Calu3 (cell line): ENCODE measurements around the gene DMPK. TPM values are rescaled to one million over a fixed set of nuclear protein-coding genes. Genes with fewer than 3 reads are reported as not detected.
"Not testable (repeated sequence)": the region's sequence is repeated elsewhere in the genome, so short reads cannot be mapped to it uniquely, and the experiment has no call there.

Experiments used
- BruUV-seq: library from RNA; stranded (reverse); fragments of 400-500 nt; replicated peaks from 2 replicates; lab custom pipeline; 2021; lab: Mats Ljungman, UMichigan
- CTCF ChIA-PET: fragments of 300-600 bp; sonication (Branson Sonifier 250); formaldehyde crosslinking; loops from one replicate; lab custom pipeline; 2022; ENCODE audit warnings: antibody characterized with exemption; lab: Charles Lee
- DNase-seq: peaks from one replicate; pipeline ENCODE4 v3.0.0; 2022
- H3K27ac Mint-ChIP-seq: one replicate; pipeline ENCODE4 v1.8.0; 2022; ENCODE audit warnings: mixed read lengths; ENCODE audit not compliant: unreplicated experiment
- H3K27me3 Mint-ChIP-seq: one replicate; pipeline ENCODE4 v1.8.0; 2022; ENCODE audit warnings: mixed read lengths; ENCODE audit not compliant: unreplicated experiment
- H3K36me3 Mint-ChIP-seq: one replicate; pipeline ENCODE4 v1.8.0; 2022; ENCODE audit warnings: mild to moderate bottlenecking, moderate library complexity, mixed read lengths; ENCODE audit not compliant: insufficient read depth, unreplicated experiment
- H3K4me1 Mint-ChIP-seq: one replicate; pipeline ENCODE4 v1.8.0; 2022; ENCODE audit warnings: mild to moderate bottlenecking, low read depth, mixed read lengths; ENCODE audit not compliant: unreplicated experiment
- H3K4me3 Mint-ChIP-seq: one replicate; pipeline ENCODE4 v1.8.0; 2022; ENCODE audit warnings: mild to moderate bottlenecking, low read depth, moderate library complexity, mixed read lengths; ENCODE audit not compliant: unreplicated experiment
- H3K9me3 Mint-ChIP-seq: one replicate; pipeline ENCODE4 v1.8.0; 2022; ENCODE audit warnings: low read depth, mixed read lengths; ENCODE audit not compliant: unreplicated experiment
- intact Hi-C: fragments of 100-400 bp; cut with micrococcal nuclease; formaldehyde crosslinking; loops from one replicate; pipeline ENCODE4 v1.10.0; 2022; ENCODE audit not compliant: unreplicated experiment
- total RNA-seq: library from RNA; stranded (reverse); gene quantifications from 2 replicates; pipeline ENCODE4 v1.2.3, GENCODE V29; 2022
- TF ChIP-seq, protein P1 (sequence below): fragments of 200-600 bp; IDR thresholded peaks from one replicate; pipeline ENCODE4 v1.8.0; 2022; ENCODE audit warnings: antibody characterized with exemption; ENCODE audit not compliant: unreplicated experiment

The DMPK gene
- total RNA-seq, 1 experiment from 2014 or later: 70.8 TPM

DNA sequence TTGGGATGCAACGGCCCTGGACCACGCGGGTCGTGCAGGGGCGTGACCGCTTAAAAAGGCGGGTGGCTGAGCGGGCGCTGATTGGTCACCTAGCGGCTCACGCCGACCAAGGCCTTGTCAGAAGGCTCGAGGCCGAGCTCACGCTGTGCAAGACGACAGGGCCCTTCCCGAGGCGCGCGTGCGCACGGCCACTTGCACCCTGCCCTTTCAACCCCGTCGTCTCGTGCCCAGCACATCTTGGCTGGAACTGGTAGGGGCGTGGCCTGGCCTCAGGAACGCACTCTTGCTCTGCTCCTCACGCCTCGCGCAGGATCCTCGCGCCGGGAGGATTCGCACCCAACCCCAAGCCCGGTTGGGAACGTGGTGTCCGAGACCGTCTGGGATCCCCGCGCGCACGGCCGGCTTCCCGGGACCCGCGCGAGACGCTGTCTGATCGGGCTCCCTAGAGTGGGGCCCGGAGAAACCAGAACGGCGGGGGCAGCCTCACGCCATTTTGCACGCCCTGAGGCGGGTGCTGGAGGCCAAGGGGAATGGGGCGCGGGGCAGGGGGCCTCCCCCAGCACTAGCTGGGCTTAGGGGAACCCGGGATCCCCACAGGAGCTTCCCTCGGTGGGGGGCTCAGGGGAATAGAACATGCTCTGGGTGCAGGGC, 49.0 kb downstream of the DMPK start, which contains the start of gene MEIOSIN:
TSS of gene MEIOSIN (plus strand) at position 280 of the 651 bp plus-strand sequence. CDS start 1,938 bp downstream, outside the sequence.
- no peaks in the 10 kb centered on the region for H3K27me3 Mint-ChIP-seq
- H3K36me3 Mint-ChIP-seq: peaks cover 22% of the 10 kb centered on the region
- BruUV-seq: no TSS peak
- H3K9me3 Mint-ChIP-seq: no peaks in the 10 kb centered on the region
- TF ChIP-seq, protein P1, sequence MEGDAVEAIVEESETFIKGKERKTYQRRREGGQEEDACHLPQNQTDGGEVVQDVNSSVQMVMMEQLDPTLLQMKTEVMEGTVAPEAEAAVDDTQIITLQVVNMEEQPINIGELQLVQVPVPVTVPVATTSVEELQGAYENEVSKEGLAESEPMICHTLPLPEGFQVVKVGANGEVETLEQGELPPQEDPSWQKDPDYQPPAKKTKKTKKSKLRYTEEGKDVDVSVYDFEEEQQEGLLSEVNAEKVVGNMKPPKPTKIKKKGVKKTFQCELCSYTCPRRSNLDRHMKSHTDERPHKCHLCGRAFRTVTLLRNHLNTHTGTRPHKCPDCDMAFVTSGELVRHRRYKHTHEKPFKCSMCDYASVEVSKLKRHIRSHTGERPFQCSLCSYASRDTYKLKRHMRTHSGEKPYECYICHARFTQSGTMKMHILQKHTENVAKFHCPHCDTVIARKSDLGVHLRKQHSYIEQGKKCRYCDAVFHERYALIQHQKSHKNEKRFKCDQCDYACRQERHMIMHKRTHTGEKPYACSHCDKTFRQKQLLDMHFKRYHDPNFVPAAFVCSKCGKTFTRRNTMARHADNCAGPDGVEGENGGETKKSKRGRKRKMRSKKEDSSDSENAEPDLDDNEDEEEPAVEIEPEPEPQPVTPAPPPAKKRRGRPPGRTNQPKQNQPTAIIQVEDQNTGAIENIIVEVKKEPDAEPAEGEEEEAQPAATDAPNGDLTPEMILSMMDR: no peak
- DNase-seq: no peak
- peaks cover 19% of the 10 kb centered on the region for H3K4me1 Mint-ChIP-seq
- H3K4me3 Mint-ChIP-seq: no peak within 1 kb of the TSS
- H3K27ac Mint-ChIP-seq: no peak within 1 kb of the TSS
- intact Hi-C loops: no loop called here
- CTCF ChIA-PET: interaction anchor here (0.6 to 1.2 kb wide), 2 partner anchors 36 to 68 kb away, joined by 4 to 5 read pairs; partner anchors contain the start of gene SIX5

DNA sequence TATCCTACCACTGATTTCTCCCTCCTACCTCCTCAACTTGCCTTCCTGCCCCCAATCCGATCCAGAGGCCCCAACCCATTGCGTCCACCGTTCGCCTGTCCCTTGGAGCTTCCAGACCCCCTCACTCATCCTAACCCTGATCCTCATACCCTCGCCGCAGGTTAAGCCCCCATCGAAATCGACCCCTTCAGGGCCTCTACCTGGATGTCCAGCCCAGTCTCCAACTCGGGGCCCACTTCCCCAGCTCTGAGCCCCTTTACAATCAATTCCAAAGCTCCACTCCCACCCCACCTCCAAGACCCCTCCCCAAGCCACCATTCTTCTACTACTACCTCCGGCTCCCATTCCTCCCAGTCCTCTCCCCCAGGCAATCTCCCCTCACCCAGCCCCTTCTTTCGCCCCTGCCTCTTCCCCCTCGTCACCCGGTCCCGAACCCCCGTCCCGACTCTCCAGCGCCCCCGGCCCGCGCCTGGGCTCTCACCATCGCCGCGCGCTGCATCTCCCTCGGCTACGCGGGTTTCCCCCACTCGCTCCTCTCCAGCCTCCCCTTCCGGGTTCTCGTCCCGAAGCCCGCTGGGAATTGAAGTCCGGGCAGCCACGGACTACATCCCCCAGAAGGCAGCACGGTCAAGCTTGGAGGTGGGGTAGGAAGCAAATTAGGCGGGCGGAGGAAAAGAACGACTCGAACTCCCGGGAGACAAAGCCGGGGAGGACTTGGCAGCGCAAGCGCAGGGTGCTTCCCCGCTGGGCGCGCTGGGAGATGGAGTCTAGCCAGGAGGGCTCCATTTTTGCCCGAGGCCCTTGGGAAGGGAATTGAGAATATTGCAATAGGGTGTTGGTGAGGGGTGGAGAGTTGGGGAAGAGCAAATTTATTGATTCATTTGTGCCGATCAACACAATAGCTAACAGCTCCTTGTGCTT, 51.7 kb downstream of the DMPK start, which contains the start of gene FBXO46:
TSS of gene FBXO46 (minus strand) at position 529 of the 921 bp plus-strand sequence. CDS start 17,401 bp downstream, outside the sequence.
- Mint-ChIP-seq H3K27me3 (no peaks in the 10 kb centered on the region), H3K4me3 (peak within 1 kb of the TSS; percentile 97), H3K27ac (peak within 1 kb of the TSS; percentile 83), H3K4me1 (peaks cover 26% of the 10 kb centered on the region), H3K9me3 (no peaks in the 10 kb centered on the region), H3K36me3 (peaks cover 22% of the 10 kb centered on the region)
- intact Hi-C loops: no loop called here
- TF ChIP-seq, protein P1: no peak
- CTCF ChIA-PET: interaction anchor here (0.6 to 2.2 kb wide), 7 partner anchors 12 to 298 kb away, joined by 3 to 20 read pairs (median 6); partner anchors contain the start of genes QPCTL, SIX5 and SNRPD2
- BruUV-seq: no TSS peak
- DNase-seq: peak; percentile 97

- TF ChIP-seq, protein P1: no peak
- CTCF ChIA-PET: interaction anchor here (2.0 to 2.2 kb wide), 2 partner anchors 12 to 39 kb away, joined by 20 read pairs; partner anchors contain the start of gene SIX5
- Mint-ChIP-seq H3K27me3 (no peaks in the 10 kb centered on the region), H3K36me3 (peaks cover 22% of the 10 kb centered on the region), H3K4me1 (peaks cover 26% of the 10 kb centered on the region), H3K4me3 (peak overlapping the region; percentile 97), H3K27ac (peak overlapping the region; percentile 83), H3K9me3 (no peaks in the 10 kb centered on the region)
- peak; percentile 17 for DNase-seq
- intact Hi-C loops: no loop called here
- BruUV-seq: TSS peak; percentile 69
These were observed 52.4 kb downstream of the DMPK start for GRCh38 chr19:45729800-45730290.

DNA sequence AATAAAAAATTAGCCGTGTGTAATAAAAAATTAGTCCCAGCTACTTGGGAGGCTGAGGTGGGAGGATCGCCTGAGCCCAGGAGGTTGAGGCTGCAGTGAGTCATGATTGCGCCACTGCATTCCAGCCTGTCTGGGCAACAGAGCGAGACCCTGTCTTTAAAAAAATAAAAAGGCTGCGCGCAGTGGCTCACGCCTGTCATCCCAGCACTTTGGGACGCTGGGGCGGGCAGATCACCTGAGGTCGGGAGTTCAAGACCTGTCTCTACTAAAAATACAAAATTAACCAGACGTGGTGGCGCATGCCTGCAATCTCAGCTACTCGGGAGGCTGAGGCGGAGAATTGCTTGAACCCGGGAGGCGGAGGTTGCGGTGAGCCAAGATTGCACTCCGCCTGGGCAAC, 53.6 kb downstream of the DMPK start:
- H3K4me3 Mint-ChIP-seq, H3K9me3 Mint-ChIP-seq, intact Hi-C loops: not testable (repeated sequence)

DNA sequence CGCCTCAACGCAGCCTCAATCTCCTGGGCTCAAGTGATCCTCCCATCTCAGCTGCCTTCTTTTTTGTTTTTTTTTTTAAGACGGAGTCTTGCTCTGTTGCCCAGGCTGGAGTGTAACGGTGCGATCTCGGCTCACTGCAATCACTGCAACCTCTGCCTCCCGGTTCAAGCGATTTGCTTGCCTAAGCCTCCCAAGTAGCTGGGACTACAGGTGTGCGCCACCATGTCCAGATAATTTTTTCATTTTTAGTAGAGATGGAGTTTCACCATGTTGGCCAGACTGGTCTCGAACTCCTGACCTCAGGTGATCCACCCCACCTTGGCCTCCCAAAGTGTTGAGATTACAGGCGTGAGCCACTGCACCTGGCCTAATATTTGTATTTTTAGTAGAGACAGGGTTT, 62.2 kb downstream of the DMPK start:
- H3K9me3 Mint-ChIP-seq, H3K27me3 Mint-ChIP-seq, BruUV-seq, intact Hi-C loops, DNase-seq, H3K27ac Mint-ChIP-seq, H3K4me3 Mint-ChIP-seq, CTCF ChIA-PET: not testable (repeated sequence)
- peaks cover 36% of the 10 kb centered on the region for H3K4me1 Mint-ChIP-seq
- peaks cover 69% of the 10 kb centered on the region for H3K36me3 Mint-ChIP-seq

More for the DNA sequence above, 53.6 kb downstream of the DMPK start:
- H3K27me3 Mint-ChIP-seq, CTCF ChIA-PET, BruUV-seq, DNase-seq, H3K27ac Mint-ChIP-seq: not testable (repeated sequence)
- H3K4me1 Mint-ChIP-seq: peaks cover 26% of the 10 kb centered on the region
- peaks cover 22% of the 10 kb centered on the region for H3K36me3 Mint-ChIP-seq
